Inferior parietal cortex (tissue), 1 donor: ENCODE data around the gene CYP3A5.

Source experiments
- DNase-seq: peaks from one replicate; pipeline ENCODE4 v3.0.0-alpha.2; 2016; ENCODE audit errors: extremely low spot score

The CYP3A5 gene

GRCh38 chr7:99615989-99616358 lies 63.8 kb downstream of the CYP3A5 start:
- no peak for DNase-seq

GRCh38 chr7:99614495-99614894 lies 65.3 kb downstream of the CYP3A5 start:
- DNase-seq, result no peak

- DNase-seq, result no peak
Measured at GRCh38 chr7:99607548-99607947, 72.2 kb downstream of the CYP3A5 start.

GRCh38 chr7:99606531-99606930 lies 73.3 kb downstream of the CYP3A5 start:
- no peak for DNase-seq

GRCh38 chr7:99605527-99605926 lies 74.3 kb downstream of the CYP3A5 start:
- DNase-seq, result no peak

- DNase-seq, result no peak
Measured at GRCh38 chr7:99601656-99602310, 78.0 kb downstream of the CYP3A5 start.

GRCh38 chr7:99599836-99600235 lies 80.0 kb downstream of the CYP3A5 start:
- no peak for DNase-seq
